Measurements from ENCODE around the gene NINJ1. TPM values are rescaled to one million over a fixed set of nuclear protein-coding genes. Genes with fewer than 3 reads are reported as not detected.

Gene NINJ1
- total and polyA plus RNA-seq, 2 of the 8 experiments (the other 6 are each of a cell fraction or from before 2014, with no cell fraction given), result 28.2 to 65.6 TPM

DNA sequence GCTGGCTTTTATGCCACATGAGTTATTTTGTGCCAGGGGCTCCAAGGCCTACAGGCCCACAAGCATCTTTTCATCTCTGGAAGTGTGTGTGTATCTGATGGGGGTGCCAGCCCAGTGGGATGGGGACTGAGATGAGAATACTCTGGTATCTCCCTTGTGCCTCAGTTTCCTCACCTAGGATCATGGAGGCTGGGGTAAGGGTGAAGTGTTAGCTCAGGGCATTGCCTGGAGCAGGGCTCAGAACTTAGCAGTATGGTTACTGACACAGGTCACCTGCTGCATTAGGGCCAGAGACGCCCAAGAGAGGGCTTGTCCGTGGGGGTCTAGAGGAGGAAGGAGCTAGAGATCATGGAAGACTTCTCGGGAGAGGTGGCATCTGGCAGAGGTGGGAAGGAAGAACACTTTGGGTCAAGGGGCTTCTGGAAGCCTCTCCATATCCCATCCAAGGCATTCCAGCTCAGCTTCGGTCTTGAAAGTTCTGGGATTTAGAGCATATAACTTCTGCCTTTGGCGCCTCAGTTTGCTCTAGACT, 49.1 kb upstream of the NINJ1 start (continued):
- no peak for TF ChIP-seq ZNF274 (IDR thresholded peaks at IDR 0.05; ENCODE audit: borderline replicate concordance, extremely low read depth, low read length)
- no peak for TF ChIP-seq MAFK (IDR thresholded peaks at IDR 0.05; ENCODE audit: low read depth, low read length)
- no peak for TF ChIP-seq SP2 (IDR thresholded peaks at IDR 0.05; ENCODE audit: low read length)
- TF ChIP-seq CHD2 (IDR thresholded peaks at IDR 0.05; ENCODE audit: low read length), result no peak

Data from H1 (cell line).